Measurements from ENCODE around the gene FGF19. TPM values are rescaled to one million over a fixed set of nuclear protein-coding genes. Genes with fewer than 3 reads are reported as not detected.

Gene FGF19
- total RNA-seq, 1 experiment from 2014 or later = 7.4 TPM

- WGBS (ENCODE audit: extremely low coverage, insufficient read length, low lambda C conversion rate) = no CpG with 5 or more reads among the region's 27 CpGs
- Histone ChIP-seq H3K4me1 (ENCODE audit: insufficient read depth, low read length) (no peaks in the 10 kb centered on the region), H2BK20ac (ENCODE audit: low read depth, low read length, poor library complexity, severe bottlenecking) (no peak overlapping the region), H3K79me1 (ENCODE audit: insufficient read depth, low read depth, low read length, poor library complexity, severe bottlenecking) (no peaks in the 10 kb centered on the region), H3K56ac (ENCODE audit: insufficient read length, low read depth, low read length) (no peak overlapping the region), H4K8ac (replicated peaks; ENCODE audit: insufficient read length, low read depth, low read length) (no peak overlapping the region), H3K18ac (ENCODE audit: insufficient read length, low read depth, low read length) (no peak overlapping the region), H3K14ac (ENCODE audit: insufficient read depth, low read length) (no peak overlapping the region), H3K4me2 (ENCODE audit: insufficient read depth, insufficient read length, low read length) (no peak overlapping the region), H2BK120ac (ENCODE audit: low read depth, low read length, poor library complexity, severe bottlenecking) (no peak overlapping the region), H2AK5ac (ENCODE audit: insufficient read length, low read length) (no peak overlapping the region), H4K20me1 (ENCODE audit: control insufficient read depth, insufficient read depth, insufficient read length) (no peaks in the 10 kb centered on the region), H3K4ac (ENCODE audit: low read depth, low read length) (no peak overlapping the region), H3K9ac (ENCODE audit: extremely low read depth, insufficient read length, low read length) (no peak overlapping the region), H3K9me3 (ENCODE audit: control insufficient read depth, low read depth, low read length) (no peaks in the 10 kb centered on the region), H3K23ac (ENCODE audit: insufficient read length, low read depth, low read length) (no peak overlapping the region), H4K5ac (ENCODE audit: insufficient read length, low read depth, low read length) (no peak overlapping the region), H3K27ac (ENCODE audit: insufficient read length, low read depth, low read length) (no peak overlapping the region), H2AFZ (ENCODE audit: low read length) (no peak overlapping the region), H3T11ph (ENCODE audit: low read length) (no peak overlapping the region), H2BK12ac (ENCODE audit: insufficient read length, low read depth, low read length) (no peak overlapping the region), H3K79me2 (ENCODE audit: insufficient read depth, low read length) (no peaks in the 10 kb centered on the region), H2BK5ac (ENCODE audit: insufficient read length, low read length) (no peak overlapping the region), H2BK15ac (ENCODE audit: low read depth, low read length) (no peak overlapping the region), H3K27me3 (ENCODE audit: insufficient read depth, low read length) (no peaks in the 10 kb centered on the region), H3K23me2 (ENCODE audit: insufficient read length, low read depth, low read length, poor library complexity, severe bottlenecking) (no peaks in the 10 kb centered on the region), H4K91ac (ENCODE audit: insufficient read length, low read depth, low read length) (no peak overlapping the region)
- no peak for TF ChIP-seq CTCF (conservative IDR thresholded peaks at IDR 0.05)
- Mint-ChIP-seq H3K36me3 (ENCODE audit: insufficient read depth in 1 of 3, low read depth in 3 of 3) (peaks cover 0 to 44% (median 40%) of the 10 kb centered on the region in 3 experiments; a peak in 6 of 7 replicates), H3K27ac (peak overlapping the region; percentile 27 to 51 (median 49); a peak in 3 of 7 replicates), H3K27me3 (ENCODE audit: low read depth) (no peaks in the 10 kb centered on the region), H3K9me3 (no peaks in the 10 kb centered on the region), H3K4me3 (no peak overlapping the region), H3K4me1 (peaks cover 33 to 35% of the 10 kb centered on the region in 2 experiments)
- DNase-seq = peak; percentile 56
Observed at GRCh38 chr11:69654660-69655478, 49.0 kb downstream of the FGF19 start.
